Vagina (tissue), 2 donors: ENCODE data around the gene MICALL1.

Experiments used
- POLR2A ChIP-seq, 2 donors: fragments of 450-650 bp; IDR thresholded peaks; one replicate each; pipeline ENCODE4 v1.6.1; 2017; ENCODE audit warnings: antibody characterized with exemption in 2 of 2, mild to moderate bottlenecking in 2 of 2, moderate library complexity in 2 of 2
- POLR2AphosphoS5 ChIP-seq, 2 donors: sonication (generic); formaldehyde crosslinking; IDR thresholded peaks; one replicate each; pipeline ENCODE4 v1.9.0; 2017; ENCODE audit warnings: antibody characterized with exemption in 2 of 2, mild to moderate bottlenecking in 2 of 2, low read depth in 1 of 2; ENCODE audit not compliant: insufficient read depth in 1 of 2

GRCh38 chr22:37951305-37951704 lies 45.2 kb downstream of the MICALL1 start:
- TF ChIP-seq POLR2A (IDR thresholded peaks at IDR 0.05), result no peak
- no peak for TF ChIP-seq POLR2AphosphoS5 (IDR thresholded peaks at IDR 0.05; ENCODE audit: insufficient read depth in 1 of 2, low read depth in 1 of 2)
